ENCODE data around the gene RBP7.

RBP7 gene

GRCh38 chr1:10057343-10057742 is 60.3 kb downstream of the RBP7 start:
- DNase-seq (ENCODE audit: low spot score) (no peak), ATAC-seq (ENCODE audit: low read depth) (no peak)
- Histone ChIP-seq H3K27me3 (ENCODE audit: insufficient read depth, poor library complexity, severe bottlenecking) (no peaks in the 10 kb centered on the region), H3K4me3 (ENCODE audit: severe bottlenecking) (no peak overlapping the region), H3K27ac (ENCODE audit: poor library complexity, severe bottlenecking) (peak overlapping the region; percentile 9), H3K9me3 (ENCODE audit: severe bottlenecking) (no peaks in the 10 kb centered on the region), H3K36me3 (ENCODE audit: low read depth) (no peaks in the 10 kb centered on the region), H3K4me1 (ENCODE audit: insufficient read depth, poor library complexity, severe bottlenecking) (peaks cover 10% of the 10 kb centered on the region)
- TF ChIP-seq CTCF (IDR thresholded peaks at IDR 0.05; ENCODE audit: poor library complexity, severe bottlenecking) = no peak

GRCh38 chr1:10057796-10058195 is 60.8 kb downstream of the RBP7 start:
- ATAC-seq (ENCODE audit: low read depth) = no peak

GRCh38 chr1:10059342-10059718 is 62.3 kb downstream of the RBP7 start:
- Histone ChIP-seq H3K36me3 (ENCODE audit: low read depth) (no peaks in the 10 kb centered on the region), H3K27ac (ENCODE audit: poor library complexity, severe bottlenecking) (no peak overlapping the region), H3K27me3 (ENCODE audit: insufficient read depth, poor library complexity, severe bottlenecking) (no peaks in the 10 kb centered on the region), H3K4me1 (ENCODE audit: insufficient read depth, poor library complexity, severe bottlenecking) (peaks cover 14% of the 10 kb centered on the region), H3K4me3 (ENCODE audit: severe bottlenecking) (no peak overlapping the region), H3K9me3 (ENCODE audit: severe bottlenecking) (no peaks in the 10 kb centered on the region)
- ATAC-seq (ENCODE audit: low read depth) (no peak), DNase-seq (ENCODE audit: low spot score) (no peak)
- no peak for TF ChIP-seq CTCF (IDR thresholded peaks at IDR 0.05; ENCODE audit: poor library complexity, severe bottlenecking)

More at GRCh38 chr1:10057796-10058195, 60.8 kb downstream of the RBP7 start:
- no peaks in the 10 kb centered on the region for H3K27me3 ChIP-seq (ENCODE audit: insufficient read depth, poor library complexity, severe bottlenecking)
- no peak overlapping the region for H3K4me3 ChIP-seq (ENCODE audit: severe bottlenecking)
- H3K27ac ChIP-seq (ENCODE audit: poor library complexity, severe bottlenecking) = peak overlapping the region; percentile 9
- H3K36me3 ChIP-seq (ENCODE audit: low read depth) = no peaks in the 10 kb centered on the region
- no peak for DNase-seq (ENCODE audit: low spot score)
- no peak for TF ChIP-seq CTCF (IDR thresholded peaks at IDR 0.05; ENCODE audit: poor library complexity, severe bottlenecking)
- peaks cover 10% of the 10 kb centered on the region for H3K4me1 ChIP-seq (ENCODE audit: insufficient read depth, poor library complexity, severe bottlenecking)
- no peaks in the 10 kb centered on the region for H3K9me3 ChIP-seq (ENCODE audit: severe bottlenecking)

GRCh38 chr1:10060311-10061100 is 63.5 kb downstream of the RBP7 start:
- ATAC-seq (ENCODE audit: low read depth) (no peak), DNase-seq (ENCODE audit: low spot score) (no peak)
- TF ChIP-seq CTCF (IDR thresholded peaks at IDR 0.05; ENCODE audit: poor library complexity, severe bottlenecking) = no peak

GRCh38 chr1:10061276-10061675 is 64.2 kb downstream of the RBP7 start:
- no peak for DNase-seq (ENCODE audit: low spot score)
- no peak for TF ChIP-seq CTCF (IDR thresholded peaks at IDR 0.05; ENCODE audit: poor library complexity, severe bottlenecking)
- Histone ChIP-seq H3K4me1 (ENCODE audit: insufficient read depth, poor library complexity, severe bottlenecking) (peaks cover 5% of the 10 kb centered on the region), H3K36me3 (ENCODE audit: low read depth) (no peaks in the 10 kb centered on the region), H3K9me3 (ENCODE audit: severe bottlenecking) (no peaks in the 10 kb centered on the region), H3K4me3 (ENCODE audit: severe bottlenecking) (no peak overlapping the region), H3K27ac (ENCODE audit: poor library complexity, severe bottlenecking) (no peak overlapping the region), H3K27me3 (ENCODE audit: insufficient read depth, poor library complexity, severe bottlenecking) (no peaks in the 10 kb centered on the region)
- no peak for ATAC-seq (ENCODE audit: low read depth)

More at GRCh38 chr1:10060311-10061100, 63.5 kb downstream of the RBP7 start:
- H3K36me3 ChIP-seq (ENCODE audit: low read depth) = no peaks in the 10 kb centered on the region
- H3K9me3 ChIP-seq (ENCODE audit: severe bottlenecking) = no peaks in the 10 kb centered on the region
- no peak overlapping the region for H3K27ac ChIP-seq (ENCODE audit: poor library complexity, severe bottlenecking)
- H3K4me1 ChIP-seq (ENCODE audit: insufficient read depth, poor library complexity, severe bottlenecking) = peaks cover 12% of the 10 kb centered on the region
- no peaks in the 10 kb centered on the region for H3K27me3 ChIP-seq (ENCODE audit: insufficient read depth, poor library complexity, severe bottlenecking)
- no peak overlapping the region for H3K4me3 ChIP-seq (ENCODE audit: severe bottlenecking)
